Neural cell (in vitro differentiated cells): ENCODE data around the gene CYP11A1. TPM values are rescaled to one million over a fixed set of nuclear protein-coding genes. Genes with fewer than 3 reads are reported as not detected.

ENCODE experiments used
- H2AFZ ChIP-seq: fragments of 200-600, 300-800 bp; sonication (generic), shearing (Covaris generic); 2 replicates; pipeline ENCODE4 v1.6.0; 2014; ENCODE audit warnings: low read depth, mild to moderate bottlenecking, antibody characterized with exemption, low read length, moderate library complexity
- H3F3A ChIP-seq: fragments of 200-600 bp; shearing (Covaris generic); 2 replicates; pipeline ENCODE4 v1.6.1; 2016; ENCODE audit warnings: mild to moderate bottlenecking, moderate library complexity, mixed read lengths, antibody characterized with exemption, low read length; ENCODE audit not compliant: insufficient read depth, poor library complexity, severe bottlenecking
- H3K27ac ChIP-seq: fragments of 200-600, 300-800 bp; sonication (generic), shearing (Covaris generic); 2 replicates; pipeline ENCODE4 v1.5.1; 2014; ENCODE audit warnings: mild to moderate bottlenecking, low read length, moderate library complexity
- H3K27me3 ChIP-seq: fragments of 300-800, 200-600 bp; sonication (generic), shearing (Covaris generic); 2 replicates; pipeline ENCODE4 v1.6.0; 2014; ENCODE audit warnings: mild to moderate bottlenecking, low read depth, low read length, moderate library complexity; ENCODE audit not compliant: insufficient read depth
- H3K36me3 ChIP-seq: fragments of 300-800, 200-600 bp; sonication (generic), shearing (Covaris generic); 2 replicates; pipeline ENCODE4 v1.5.1; 2014; ENCODE audit warnings: mild to moderate bottlenecking, antibody characterized with exemption, low read length, moderate library complexity; ENCODE audit not compliant: insufficient read depth
- H3K4me2 ChIP-seq: fragments of 300-800, 200-600 bp; sonication (generic), shearing (Covaris generic); 2 replicates; pipeline ENCODE4 v1.6.0; 2014; ENCODE audit warnings: mild to moderate bottlenecking, low read length
- H3K4me3 ChIP-seq: fragments of 300-800, 200-600 bp; sonication (generic), shearing (Covaris generic); 2 replicates; pipeline ENCODE4 v1.5.1; 2014; ENCODE audit warnings: mild to moderate bottlenecking, low read length, moderate library complexity
- H3K79me2 ChIP-seq: fragments of 200-600 bp; shearing (Covaris generic); replicated peaks from 2 replicates; pipeline ENCODE4 v1.6.0; 2014; ENCODE audit warnings: mild to moderate bottlenecking, low read length, moderate library complexity; ENCODE audit not compliant: insufficient read depth
- H3K9ac ChIP-seq: fragments of 300-800, 200-600 bp; sonication (generic), shearing (Covaris generic); 2 replicates; pipeline ENCODE4 v1.6.1; 2016; ENCODE audit warnings: mild to moderate bottlenecking, low read length, mixed read lengths
- H3K9me2 ChIP-seq: fragments of 200-600 bp; shearing (Covaris generic); 2 replicates; pipeline ENCODE4 v1.6.1; 2016; ENCODE audit warnings: mild to moderate bottlenecking, low read length, mixed read lengths; ENCODE audit not compliant: insufficient read depth
- H3K9me3 ChIP-seq: fragments of 200-600, 300-800 bp; sonication (generic), shearing (Covaris generic); 2 replicates; pipeline ENCODE4 v1.6.1; 2016; ENCODE audit warnings: mild to moderate bottlenecking, mixed run types, low read length, moderate library complexity, mixed read lengths
- H4K20me1 ChIP-seq: fragments of 200-600 bp; shearing (Covaris generic); 2 replicates; pipeline ENCODE4 v1.6.1; 2016; ENCODE audit warnings: mild to moderate bottlenecking, mixed run types; ENCODE audit not compliant: insufficient read depth
- CTCF ChIP-seq: fragments of 450-650 bp; IDR thresholded peaks from 2 replicates; pipeline ENCODE4 v1.5.1; 2014; ENCODE audit warnings: antibody characterized with exemption, mild to moderate bottlenecking, moderate library complexity; ENCODE audit not compliant: poor library complexity, severe bottlenecking
- EP300 ChIP-seq: fragments of 450-650 bp; conservative IDR thresholded peaks from 2 replicates; pipeline ENCODE4 v1.6.1; 2014; ENCODE audit warnings: antibody characterized with exemption, mild to moderate bottlenecking, moderate library complexity; ENCODE audit not compliant: poor library complexity, severe bottlenecking
- EZH2 ChIP-seq: fragments of 200-600, 300-800 bp; shearing (Covaris generic), sonication (generic); IDR thresholded peaks from 2 replicates; pipeline ENCODE4 v1.6.1; 2014; ENCODE audit warnings: antibody characterized with exemption, low read length, borderline replicate concordance, mild to moderate bottlenecking; ENCODE audit not compliant: insufficient read depth, poor library complexity, severe bottlenecking
- MXI1 ChIP-seq: fragments of 450-650 bp; conservative IDR thresholded peaks from 2 replicates; pipeline ENCODE4 v1.6.1; 2014; ENCODE audit warnings: antibody characterized with exemption, mild to moderate bottlenecking; ENCODE audit not compliant: poor library complexity, severe bottlenecking
- POLR2AphosphoS5 ChIP-seq: IDR thresholded peaks from 2 replicates; pipeline ENCODE4 v1.6.1; 2012
- RAD21 ChIP-seq: fragments of 450-650 bp; conservative IDR thresholded peaks from 2 replicates; pipeline ENCODE4 v1.6.1; 2014; ENCODE audit warnings: antibody characterized with exemption, mild to moderate bottlenecking, moderate library complexity
- REST ChIP-seq: IDR thresholded peaks from 2 replicates; pipeline ENCODE4 v1.6.1; 2012; ENCODE audit warnings: borderline replicate concordance
- SMC3 ChIP-seq: fragments of 450-650 bp; conservative IDR thresholded peaks from 2 replicates; pipeline ENCODE4 v1.6.1; 2014; ENCODE audit warnings: antibody characterized with exemption, mild to moderate bottlenecking, moderate library complexity; ENCODE audit not compliant: poor library complexity
- TAF1 ChIP-seq: IDR thresholded peaks from 2 replicates; pipeline ENCODE4 v1.6.1; 2012; ENCODE audit warnings: low read depth
- polyA plus RNA-seq: library from polyadenylated mRNA; depleted of rRNA; stranded (reverse); fragments of >200 nt; gene quantifications from 2 replicates; pipeline ENCODE4 v1.2.3, GENCODE V29; 2014

The CYP11A1 gene
- polyA plus RNA-seq, 1 donor from 2014 or later = not detected

DNA sequence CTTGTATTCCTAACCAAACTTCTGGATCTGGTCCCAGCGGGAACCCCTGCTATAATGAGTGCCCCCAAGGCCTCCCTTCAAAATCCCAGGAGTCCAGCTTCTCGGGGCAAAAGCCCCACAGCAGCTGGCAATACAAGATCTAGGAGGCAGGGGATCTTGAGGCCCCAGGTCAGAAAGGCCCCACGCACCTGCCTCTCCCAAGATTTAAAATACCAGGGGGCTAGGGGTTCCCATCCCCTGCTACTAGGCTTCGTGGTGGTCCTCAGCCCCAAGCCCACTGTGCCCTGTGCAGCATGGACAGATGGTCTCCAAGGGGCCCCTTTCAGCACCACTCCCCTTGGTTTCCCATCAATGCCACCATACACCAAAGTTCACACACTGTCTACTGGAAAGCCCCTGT is 15.8 kb upstream of the CYP11A1 start:
- no peak for TF ChIP-seq EZH2
- TF ChIP-seq RAD21 = no peak
- no peak for TF ChIP-seq REST
- TF ChIP-seq EP300 = no peak
- TF ChIP-seq POLR2AphosphoS5 = no peak
- TF ChIP-seq CTCF = no peak
- no peak for TF ChIP-seq MXI1
- no peak for TF ChIP-seq TAF1
- TF ChIP-seq SMC3 = no peak
- Histone ChIP-seq H3K27me3 (no peaks in the 10 kb centered on the region), H4K20me1 (no peaks in the 10 kb centered on the region), H2AFZ (no peak overlapping the region), H3K4me3 (no peak overlapping the region), H3K9me2 (no peaks in the 10 kb centered on the region), H3K27ac (no peak overlapping the region), H3F3A (no peaks in the 10 kb centered on the region), H3K79me2 (no peaks in the 10 kb centered on the region), H3K9ac (no peak overlapping the region), H3K36me3 (no peaks in the 10 kb centered on the region), H3K9me3 (no peaks in the 10 kb centered on the region), H3K4me2 (no peak overlapping the region)

DNA sequence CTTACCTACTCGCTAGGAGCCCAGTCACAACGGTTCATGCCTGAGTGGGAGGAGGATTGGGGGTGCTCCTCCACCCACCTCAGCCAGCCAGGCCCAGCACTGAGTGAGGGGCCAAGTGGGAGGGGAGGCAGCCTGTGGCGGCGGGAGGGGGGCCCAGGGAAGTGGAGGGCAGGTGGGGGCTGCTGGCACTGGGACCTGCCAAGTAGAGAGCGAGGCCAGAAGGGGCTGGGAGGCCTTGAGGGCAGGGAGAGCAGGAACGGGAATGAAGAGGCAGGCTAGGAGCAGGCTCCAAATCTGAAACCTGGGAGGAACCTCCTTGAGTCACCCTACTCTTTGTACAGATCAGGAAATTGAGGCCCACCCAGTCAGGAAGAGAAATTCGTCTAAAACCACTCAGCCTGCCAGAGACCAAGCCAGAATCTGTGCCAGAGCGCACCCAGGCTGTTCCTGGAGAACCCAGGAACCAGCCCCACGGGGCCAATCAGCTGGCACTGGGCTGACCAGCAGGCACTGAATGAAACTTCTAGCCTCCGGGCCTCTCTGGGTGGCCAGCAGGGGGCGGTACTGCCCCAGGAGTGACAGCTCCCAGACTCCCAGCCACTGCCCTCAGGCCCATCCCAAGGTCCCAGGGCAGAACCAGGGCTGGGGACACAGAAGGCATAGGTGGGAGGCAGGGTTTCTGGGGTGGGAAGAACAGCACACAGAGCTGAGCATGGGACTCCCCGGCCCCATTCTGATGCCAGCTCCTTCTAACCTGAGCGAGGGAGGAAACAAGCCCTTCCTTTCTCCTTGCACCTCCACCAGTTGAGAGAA is 14.8 kb upstream of the CYP11A1 start:
- no peak overlapping the region for H3K9ac ChIP-seq
- no peak overlapping the region for H3K27ac ChIP-seq
- no peak overlapping the region for H3K4me3 ChIP-seq
- H3K9me2 ChIP-seq = no peaks in the 10 kb centered on the region
- no peak overlapping the region for H2AFZ ChIP-seq
- H3K4me2 ChIP-seq = no peak overlapping the region
- H3K9me3 ChIP-seq = no peaks in the 10 kb centered on the region
- no peaks in the 10 kb centered on the region for H3K79me2 ChIP-seq
- H3K27me3 ChIP-seq = no peaks in the 10 kb centered on the region
- no peaks in the 10 kb centered on the region for H4K20me1 ChIP-seq
- no peaks in the 10 kb centered on the region for H3K36me3 ChIP-seq
- peak; percentile 72 for TF ChIP-seq CTCF
- TF ChIP-seq SMC3 = peak; percentile 66
- TF ChIP-seq MXI1 = no peak
- TF ChIP-seq RAD21 = peak; percentile 71
- no peak for TF ChIP-seq TAF1
- no peaks in the 10 kb centered on the region for H3F3A ChIP-seq
